Measurements from ENCODE around the gene NOSTRIN.

The NOSTRIN gene

DNA sequence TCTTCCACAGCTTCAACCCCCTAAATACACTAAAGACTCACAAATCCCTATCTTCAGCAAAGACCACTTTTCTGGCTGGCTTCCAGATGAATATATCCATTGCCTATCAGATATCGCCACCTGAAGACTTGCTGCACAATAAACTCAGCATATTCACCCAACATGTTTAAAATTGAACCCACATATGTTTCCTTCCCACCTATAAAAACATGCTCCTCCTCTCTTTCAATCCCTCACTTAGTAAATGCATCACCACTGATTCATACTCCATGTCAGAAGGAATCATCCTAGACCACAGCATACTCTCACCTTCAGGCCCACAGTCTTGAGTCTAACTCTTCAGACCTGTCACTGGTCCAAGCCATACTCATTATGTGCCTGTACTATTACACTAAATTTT lies 82.5 kb downstream of the NOSTRIN start:
- no peak for DNase-seq (ENCODE audit: low spot score)

DNA sequence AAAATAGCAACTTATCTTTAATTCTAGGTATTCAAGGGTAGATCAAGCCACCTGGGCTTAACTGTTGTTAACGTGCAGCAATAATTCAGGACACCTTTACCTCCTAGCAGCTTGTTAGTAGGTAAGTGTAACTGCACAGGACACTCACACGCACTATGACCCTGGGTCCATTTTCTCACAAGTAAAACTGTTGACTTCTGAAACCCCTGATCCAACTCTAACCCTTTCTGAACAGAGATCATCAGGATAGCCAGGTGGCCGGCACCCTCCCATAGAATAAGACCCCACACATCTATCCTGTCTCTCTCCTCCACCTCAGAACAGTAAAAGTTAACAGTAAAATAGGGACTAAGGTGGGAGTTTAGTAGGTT lies 87.2 kb downstream of the NOSTRIN start:
- DNase-seq (ENCODE audit: low spot score): no peak

DNA sequence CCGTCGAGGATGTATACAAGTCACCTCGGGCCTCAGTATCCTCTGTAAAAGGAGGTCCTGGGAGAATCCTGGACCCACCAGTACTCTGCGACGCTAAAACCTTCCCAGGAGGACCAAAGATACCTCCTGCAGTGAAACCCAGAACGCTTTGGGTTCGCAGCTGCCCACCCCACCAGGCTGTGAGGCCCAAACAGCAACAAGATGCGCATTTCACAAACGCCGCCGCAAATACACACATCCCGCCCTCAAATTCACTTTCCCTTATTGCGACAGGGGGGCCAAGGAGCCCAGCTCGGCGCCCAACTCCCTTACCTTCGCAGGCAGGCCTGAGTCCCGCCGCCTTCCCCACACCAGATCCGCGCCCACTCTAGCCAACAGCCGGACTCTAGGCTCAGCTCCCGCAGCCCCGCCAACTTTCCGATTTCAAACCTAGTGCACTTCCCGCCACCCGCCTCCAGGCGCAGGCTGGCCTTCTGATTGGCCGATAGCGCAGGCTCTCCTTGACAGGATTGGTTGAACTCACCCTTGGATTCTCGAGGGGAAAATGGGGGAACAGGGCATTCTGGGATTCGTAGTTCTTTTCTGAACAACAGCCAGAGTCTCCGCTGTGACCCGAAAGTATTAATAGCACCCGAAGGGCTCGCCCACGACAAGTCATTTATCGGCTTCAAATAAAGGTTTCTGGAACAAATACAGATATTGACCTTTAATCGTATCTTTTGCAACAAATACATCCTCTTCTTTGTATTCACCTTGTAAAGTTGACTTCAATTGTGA lies 87.8 kb downstream of the NOSTRIN start, which contains the start of gene SPC25:
Gene SPC25, minus strand, starts transcription at position 425 of the 777 bp plus-strand sequence. CDS start 911 bp downstream, outside the sequence.
- peak; percentile 94 for DNase-seq (ENCODE audit: low spot score)

DNA sequence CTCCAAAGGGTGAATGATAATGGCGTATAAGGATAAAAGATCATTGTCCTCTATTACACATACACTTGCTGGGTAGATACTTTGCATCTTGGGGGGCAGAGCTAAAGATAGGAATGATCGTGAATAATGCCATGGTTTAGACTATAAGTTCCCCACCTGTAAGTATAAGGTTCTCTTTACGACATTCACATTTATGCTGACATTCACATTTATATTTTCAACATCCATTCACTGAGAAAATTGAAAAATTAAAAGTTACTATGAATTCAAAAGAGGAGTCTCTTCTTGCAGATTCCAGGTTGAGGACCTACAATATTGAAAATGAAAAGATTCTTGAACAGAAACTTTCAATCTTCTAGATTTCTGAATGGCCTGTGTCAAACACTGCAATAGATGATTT lies 89.9 kb downstream of the NOSTRIN start:
- DNase-seq (ENCODE audit: low spot score): no peak

DNA sequence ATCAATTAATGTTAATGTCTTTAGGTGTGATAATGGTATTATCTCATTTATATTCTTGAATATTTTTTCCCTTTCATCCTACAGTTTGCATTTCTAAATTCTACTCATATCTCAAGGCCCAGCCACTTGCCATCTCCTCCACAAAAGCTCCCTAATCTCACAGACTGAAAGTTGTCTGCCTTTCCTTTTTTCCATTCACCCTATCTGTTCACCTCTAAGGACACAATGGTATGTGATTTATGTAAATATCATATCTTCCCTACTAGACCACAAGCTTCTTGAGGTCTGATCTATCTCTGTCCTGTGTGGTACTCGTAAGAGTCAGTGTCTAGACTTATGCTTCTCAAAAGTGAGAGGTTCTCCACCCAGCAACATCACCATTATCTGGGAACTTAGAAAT lies 91.7 kb downstream of the NOSTRIN start:
- DNase-seq (ENCODE audit: low spot score): no peak

DNA sequence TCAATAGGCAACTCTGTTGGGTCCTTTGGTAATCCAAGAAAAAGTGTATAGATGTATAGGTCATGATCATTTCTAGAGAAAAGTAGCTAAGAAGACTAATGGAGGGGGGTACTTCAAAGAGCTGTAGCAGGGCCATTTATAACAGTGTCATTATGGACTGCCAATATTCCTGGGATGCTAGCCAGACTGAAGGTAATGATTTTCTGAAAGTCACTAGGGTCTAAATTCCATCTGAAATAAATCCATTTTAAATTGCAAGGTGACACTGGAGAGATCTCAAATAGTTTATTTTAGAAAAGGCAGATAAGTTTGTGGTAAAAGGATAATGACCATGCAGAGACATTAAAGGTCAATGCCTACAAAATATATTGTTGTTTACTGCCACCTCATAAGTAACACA lies 92.3 kb downstream of the NOSTRIN start:
- DNase-seq (ENCODE audit: low spot score): no peak

DNA sequence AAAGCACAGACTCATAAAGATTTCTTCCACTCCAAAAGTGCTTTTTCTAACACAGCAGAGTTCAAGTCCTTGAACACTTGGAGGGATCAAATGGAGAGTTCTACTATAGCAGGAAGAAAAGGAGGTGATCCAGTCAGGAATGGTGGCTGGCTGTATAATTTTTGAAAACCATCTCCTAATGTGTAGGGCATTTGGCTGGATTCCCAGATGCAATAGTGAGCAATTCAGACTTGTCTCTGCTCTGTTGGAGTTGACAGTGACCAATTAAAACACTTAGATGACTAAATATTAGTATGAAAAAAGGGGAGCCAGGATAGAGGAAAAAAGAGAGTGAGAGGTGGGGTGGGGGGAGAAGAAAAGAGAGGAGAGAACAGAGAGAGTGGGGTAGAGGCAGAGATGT lies 93.3 kb downstream of the NOSTRIN start:
- DNase-seq (ENCODE audit: low spot score): no peak

DNA sequence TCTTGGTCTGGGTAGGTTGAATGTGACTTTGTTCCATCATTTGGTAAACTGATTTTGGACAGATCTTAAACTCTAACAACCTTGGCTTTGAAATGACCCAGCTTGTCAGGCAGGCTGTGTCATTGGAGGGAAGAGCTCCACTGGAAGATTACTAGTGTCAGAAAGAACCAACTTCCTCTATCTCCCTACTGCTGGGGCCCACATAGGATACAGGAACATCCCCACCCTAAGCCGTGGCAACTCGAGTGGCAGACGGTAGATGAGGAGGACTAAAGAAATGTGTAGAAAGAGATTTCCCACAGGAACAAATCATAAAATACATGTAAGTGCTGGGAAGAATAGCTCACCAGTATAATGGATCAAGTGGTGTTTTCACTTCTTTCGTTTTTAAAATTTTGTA lies 94.3 kb downstream of the NOSTRIN start:
- DNase-seq (ENCODE audit: low spot score): no peak

DNA sequence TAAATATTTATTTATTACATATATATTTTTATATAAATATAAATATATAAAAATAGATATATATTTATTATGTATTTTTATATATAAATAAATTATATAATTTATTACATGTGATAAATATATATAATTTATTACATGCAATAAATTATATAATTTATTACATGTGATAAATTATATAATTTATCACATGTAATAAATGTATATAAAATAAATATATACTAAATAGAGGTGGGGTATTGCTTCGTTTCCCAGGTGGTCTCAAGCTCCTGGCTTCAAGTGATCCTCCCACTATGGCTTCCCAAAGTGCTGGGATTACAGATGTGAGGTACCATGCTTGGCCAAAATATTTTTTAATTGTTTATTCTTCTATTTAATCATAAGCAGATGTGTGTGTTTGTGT lies 95.0 kb downstream of the NOSTRIN start:
- DNase-seq (ENCODE audit: low spot score): no peak

DNA sequence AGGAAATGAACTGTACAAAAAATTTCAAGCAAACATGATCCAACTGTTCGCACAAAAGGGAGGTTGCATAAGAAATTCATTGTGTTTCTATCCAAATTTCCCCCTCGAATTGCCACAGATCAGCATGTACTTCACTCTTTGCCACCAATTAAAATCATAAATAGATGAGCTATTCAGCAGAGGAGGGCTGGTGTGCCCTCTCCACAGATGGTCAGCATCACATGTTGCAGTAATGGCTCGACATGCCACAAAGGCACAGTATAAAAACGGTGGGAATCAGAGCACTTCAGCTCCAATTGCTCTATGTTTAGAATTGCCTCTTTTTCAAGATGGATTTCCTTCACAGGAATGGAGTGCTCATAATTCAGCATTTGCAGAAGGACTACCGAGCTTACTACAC lies 98.6 kb downstream of the NOSTRIN start, which contains the start of gene G6PC2:
Gene G6PC2, plus strand, starts transcription at position 289 of the 400 bp plus-strand sequence. Its CDS starts 41 bp downstream, at position 330.
- DNase-seq (ENCODE audit: low spot score): no peak

DNA sequence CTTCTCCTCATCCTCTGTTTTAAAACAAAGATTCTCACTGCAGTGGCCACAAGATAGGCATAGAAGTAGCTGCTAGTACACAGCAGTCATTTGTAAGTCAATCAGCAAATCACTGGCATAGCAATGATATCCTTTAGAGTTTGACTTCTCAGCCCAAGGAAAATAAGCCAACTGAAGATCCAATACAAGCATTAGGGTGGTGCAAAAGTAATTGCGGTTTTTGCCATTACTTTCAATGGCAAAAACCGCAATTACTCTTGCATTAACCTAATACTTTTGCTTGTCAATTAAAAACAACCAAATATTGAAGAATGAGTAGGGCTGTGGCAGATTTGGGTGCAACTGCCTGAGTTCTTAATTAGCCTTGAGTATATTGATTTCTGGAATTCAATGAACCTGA lies 101.5 kb downstream of the NOSTRIN start:
- no peak for DNase-seq (ENCODE audit: low spot score)

DNA sequence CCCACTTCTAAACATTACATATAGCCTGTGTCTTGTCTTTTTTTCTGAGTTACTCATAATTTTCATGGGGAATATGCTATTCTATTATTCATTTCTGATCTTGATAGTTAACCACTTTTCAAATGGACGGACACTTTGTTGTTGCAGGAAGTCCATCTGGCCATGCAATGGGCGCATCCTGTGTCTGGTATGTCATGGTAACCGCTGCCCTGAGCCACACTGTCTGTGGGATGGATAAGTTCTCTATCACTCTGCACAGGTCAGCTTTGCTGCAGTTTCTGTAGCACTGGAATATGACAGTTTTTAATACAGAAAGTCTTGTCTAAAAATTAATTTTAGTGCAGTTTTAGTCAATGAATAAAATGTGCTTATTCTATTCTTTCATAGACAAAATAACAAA lies 101.9 kb downstream of the NOSTRIN start:
- DNase-seq (ENCODE audit: low spot score): no peak

DNA sequence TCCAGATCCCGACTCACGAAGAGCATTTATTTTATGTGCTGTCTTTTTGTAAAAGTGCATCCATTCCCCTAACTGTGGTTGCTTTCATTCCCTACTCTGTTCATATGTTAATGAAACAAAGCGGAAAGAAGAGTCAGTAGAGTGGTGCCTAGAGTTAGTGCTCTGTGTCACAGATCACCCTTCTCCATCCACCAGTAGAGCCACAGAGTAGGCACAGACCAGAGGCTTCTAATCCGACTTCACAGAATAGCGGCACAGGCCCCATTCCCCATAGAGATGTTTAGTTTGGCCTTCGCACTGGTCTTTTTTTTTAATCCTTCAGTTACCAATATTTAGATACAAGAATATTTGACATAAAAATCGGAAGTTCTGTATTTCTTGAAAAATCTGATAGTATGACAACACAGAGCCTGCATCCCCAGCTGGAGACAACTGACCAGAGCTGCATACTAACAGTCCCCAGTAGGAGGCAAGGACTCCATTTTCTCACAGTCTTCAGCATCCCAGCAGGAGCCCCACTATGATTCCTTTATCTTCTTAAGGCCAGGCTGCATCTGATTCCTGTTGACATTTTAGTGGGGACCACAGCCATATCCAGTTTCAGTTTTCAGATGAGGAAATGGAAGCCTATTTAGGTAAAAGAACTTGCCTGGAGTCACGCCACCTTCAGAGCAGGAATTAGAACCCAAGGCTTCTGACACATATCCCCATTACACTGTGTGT lies 105.7 kb downstream of the NOSTRIN start:
- no peak for DNase-seq (ENCODE audit: low spot score)

DNA sequence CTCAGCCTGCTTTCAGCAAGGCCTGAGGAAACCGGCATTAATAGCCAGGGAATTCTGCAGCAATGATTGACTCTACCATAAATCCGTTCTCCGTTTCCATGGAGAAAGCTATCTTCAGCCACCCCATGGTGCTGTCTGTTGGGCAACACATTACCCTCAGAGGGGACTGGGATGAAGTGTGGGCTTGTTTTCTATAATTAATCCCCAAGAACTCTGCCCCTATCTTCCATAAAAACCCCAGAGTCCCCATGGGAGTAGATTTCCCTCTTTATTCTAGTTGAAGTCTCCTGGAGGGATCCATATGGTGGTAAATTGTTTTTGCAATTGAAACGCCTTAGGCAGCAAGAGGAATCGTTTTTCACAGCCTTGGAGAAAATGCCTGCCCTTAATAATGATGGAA lies 107.9 kb downstream of the NOSTRIN start:
- DNase-seq (ENCODE audit: low spot score): no peak

DNA sequence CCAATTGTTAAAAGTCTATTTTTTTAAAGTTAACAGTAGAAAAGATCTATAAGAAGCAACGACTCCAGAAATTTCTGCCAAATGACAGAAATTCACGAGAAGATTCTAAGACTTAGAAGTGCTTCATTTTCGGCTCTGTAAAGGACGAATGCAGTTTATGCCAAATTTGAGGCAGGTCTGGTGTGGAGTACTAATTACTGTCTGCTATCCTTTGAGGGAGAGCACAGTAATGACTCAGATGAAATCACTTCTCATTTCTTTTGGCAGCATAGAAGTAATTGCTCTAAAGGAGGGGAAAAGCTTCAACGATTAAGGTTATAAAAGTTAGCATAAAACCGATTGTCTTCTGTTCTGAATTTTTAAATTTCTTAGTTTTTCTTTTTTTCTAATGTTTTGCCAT lies 110.0 kb downstream of the NOSTRIN start:
- no peak for DNase-seq (ENCODE audit: low spot score)

DNA sequence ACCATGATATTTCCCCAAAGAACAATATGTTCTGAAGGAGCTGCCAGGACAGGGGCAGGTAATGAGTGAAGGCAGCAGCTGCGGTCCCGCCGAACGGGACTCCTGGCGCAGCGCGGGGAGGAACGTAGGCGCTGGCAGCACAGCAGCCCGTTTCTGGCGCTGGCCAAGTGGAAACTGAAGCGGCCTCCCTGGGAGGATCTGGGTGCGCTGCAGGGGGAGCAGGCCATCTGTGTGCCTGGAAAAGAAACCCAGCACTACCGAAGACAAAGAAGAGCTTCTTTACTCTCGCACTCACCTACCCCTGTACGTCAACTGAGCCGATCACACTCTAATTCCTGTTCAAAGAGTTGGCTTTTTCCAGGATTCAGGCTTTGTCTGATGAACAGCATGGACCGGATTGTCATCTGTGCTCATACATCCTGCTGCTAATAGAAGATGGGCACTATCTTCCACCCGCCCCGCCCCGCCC lies 110.5 kb downstream of the NOSTRIN start:
- peak; percentile 64 for DNase-seq (ENCODE audit: low spot score)

DNA sequence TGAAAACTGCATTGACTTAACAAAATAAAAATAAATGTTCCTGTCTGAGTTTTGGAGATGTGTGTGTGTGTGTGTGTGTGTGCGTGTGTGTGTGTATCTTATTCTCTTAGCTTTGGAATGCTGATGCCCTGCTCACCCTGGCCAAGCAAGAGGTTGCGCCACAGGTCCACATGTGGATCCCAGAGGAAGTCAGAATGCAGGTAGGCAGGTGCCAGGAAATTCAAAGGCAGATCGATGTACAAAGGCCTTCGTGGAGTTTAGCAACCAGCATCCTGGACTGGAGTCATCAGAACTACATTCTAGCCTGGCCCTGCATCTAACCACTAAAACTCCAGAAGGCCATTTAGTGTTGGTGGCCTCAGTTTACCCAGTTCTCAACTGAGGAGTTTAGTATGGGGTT lies 111.1 kb downstream of the NOSTRIN start:
- no peak for DNase-seq (ENCODE audit: low spot score)
